ENCODE data around the gene EFCAB12. TPM values are rescaled to one million over a fixed set of nuclear protein-coding genes. Genes with fewer than 3 reads are reported as not detected.

EFCAB12 gene
- total RNA-seq, 1 donor from 2014 or later, result 0.13 TPM

GRCh38 chr3:129422897-129423296 lies 5.5 kb downstream of the EFCAB12 start:
- no peaks in the 10 kb centered on the region for H3K36me3 Mint-ChIP-seq

DNA sequence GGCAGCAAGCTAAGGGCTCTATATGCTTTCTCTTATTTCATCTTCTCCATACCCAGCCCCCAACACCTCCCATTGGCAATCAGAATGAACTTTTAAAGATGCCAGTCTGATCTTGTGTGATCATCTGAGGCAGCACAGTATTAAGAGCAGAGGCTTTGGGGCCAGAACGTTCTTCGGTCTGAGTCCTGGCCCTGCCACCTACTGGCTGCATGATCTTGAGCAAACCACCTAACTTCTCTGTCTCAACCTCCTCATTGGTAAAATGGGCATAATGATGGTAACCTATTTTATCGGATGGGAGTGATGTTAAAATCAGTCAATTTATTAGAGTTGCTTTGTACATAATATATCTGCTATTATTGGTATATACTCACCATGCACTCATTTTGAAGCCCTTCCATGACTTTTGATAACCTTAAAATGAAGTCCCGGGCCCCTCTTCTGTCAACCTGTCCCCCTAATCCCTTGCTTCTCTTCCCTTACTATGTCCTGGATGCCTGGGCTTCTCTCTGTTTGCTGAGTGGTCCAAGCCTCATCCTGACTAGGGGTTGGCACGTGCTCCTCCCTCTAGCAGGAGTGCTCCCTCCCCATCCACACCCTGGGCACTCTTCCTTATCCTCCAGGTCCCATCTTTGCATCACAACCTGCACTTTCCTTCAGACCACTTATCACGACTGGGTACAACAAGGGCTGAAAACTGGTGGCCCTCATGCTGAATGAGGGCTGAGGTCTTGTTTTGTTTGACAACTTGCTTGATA lies 6.3 kb downstream of the EFCAB12 start:
- no peak overlapping the region for H3K4me3 Mint-ChIP-seq
- H3K9me3 Mint-ChIP-seq, result no peaks in the 10 kb centered on the region
- no peak overlapping the region for H3K4me3 ChIP-seq
- H3K36me3 Mint-ChIP-seq, result no peaks in the 10 kb centered on the region
- H2AFZ ChIP-seq (replicated peaks), result no peak overlapping the region
- TF ChIP-seq CTCF (IDR thresholded peaks at IDR 0.05) (no peak), EZH2 (IDR thresholded peaks at IDR 0.05) (no peak), EZH2phosphoT487 (IDR thresholded peaks at IDR 0.05) (no peak)
- peaks cover 26% of the 10 kb centered on the region for H3K4me1 ChIP-seq
- no peak overlapping the region for H3K4me2 ChIP-seq
- no peaks in the 10 kb centered on the region for H3K36me3 ChIP-seq
- no peak for DNase-seq (ENCODE audit: low spot score)
- peaks cover 10% of the 10 kb centered on the region for H3K27me3 Mint-ChIP-seq (ENCODE audit: insufficient read depth, low read depth)
- H3K9me3 ChIP-seq (ENCODE audit: low read depth), result no peaks in the 10 kb centered on the region
- H3F3A ChIP-seq (ENCODE audit: low read depth), result peaks cover 16% of the 10 kb centered on the region
- H3K9ac ChIP-seq, result no peak overlapping the region
- H4K20me1 ChIP-seq (ENCODE audit: low read depth), result no peaks in the 10 kb centered on the region
- peaks cover 24% of the 10 kb centered on the region for H3K4me1 Mint-ChIP-seq
- peaks cover 3% of the 10 kb centered on the region for H3K27me3 ChIP-seq
- H3K27ac ChIP-seq, result no peak overlapping the region
- H3K27ac Mint-ChIP-seq, result no peak overlapping the region
- H3K79me2 ChIP-seq (ENCODE audit: low read depth), result no peaks in the 10 kb centered on the region

More at GRCh38 chr3:129422897-129423296, 5.5 kb downstream of the EFCAB12 start:
- no peak overlapping the region for H3K4me3 Mint-ChIP-seq
- H3K4me1 ChIP-seq, result peaks cover 28% of the 10 kb centered on the region
- no peak overlapping the region for H3K4me2 ChIP-seq
- H3K79me2 ChIP-seq (ENCODE audit: low read depth), result no peaks in the 10 kb centered on the region
- H3K36me3 ChIP-seq, result no peaks in the 10 kb centered on the region
- H3K9me3 Mint-ChIP-seq, result no peaks in the 10 kb centered on the region
- H3F3A ChIP-seq (ENCODE audit: low read depth), result peaks cover 21% of the 10 kb centered on the region
- no peak overlapping the region for H3K9ac ChIP-seq
- TF ChIP-seq EZH2 (IDR thresholded peaks at IDR 0.05) (no peak), CTCF (IDR thresholded peaks at IDR 0.05) (no peak), EZH2phosphoT487 (IDR thresholded peaks at IDR 0.05) (no peak)
- peaks cover 10% of the 10 kb centered on the region for H3K27me3 ChIP-seq
- no peak overlapping the region for H3K27ac Mint-ChIP-seq
- no peak overlapping the region for H3K4me3 ChIP-seq
- H4K20me1 ChIP-seq (ENCODE audit: low read depth), result no peaks in the 10 kb centered on the region
- peaks cover 15% of the 10 kb centered on the region for H3K27me3 Mint-ChIP-seq (ENCODE audit: insufficient read depth, low read depth)
- peaks cover 30% of the 10 kb centered on the region for H3K4me1 Mint-ChIP-seq
- H2AFZ ChIP-seq (replicated peaks), result no peak overlapping the region
- H3K27ac ChIP-seq, result no peak overlapping the region
- DNase-seq (ENCODE audit: low spot score), result no peak
- no peaks in the 10 kb centered on the region for H3K9me3 ChIP-seq (ENCODE audit: low read depth)

GRCh38 chr3:129421236-129421883 lies 7.1 kb downstream of the EFCAB12 start:
- no peaks in the 10 kb centered on the region for H3K9me3 ChIP-seq (ENCODE audit: low read depth)
- H3K4me1 ChIP-seq, result peaks cover 26% of the 10 kb centered on the region
- no peaks in the 10 kb centered on the region for H3K79me2 ChIP-seq (ENCODE audit: low read depth)
- Mint-ChIP-seq H3K27me3 (ENCODE audit: insufficient read depth, low read depth) (peaks cover 10% of the 10 kb centered on the region), H3K36me3 (no peaks in the 10 kb centered on the region), H3K4me1 (peaks cover 23% of the 10 kb centered on the region), H3K4me3 (peak overlapping the region; percentile 50), H3K9me3 (no peaks in the 10 kb centered on the region), H3K27ac (no peak overlapping the region)
- no peak overlapping the region for H3K4me3 ChIP-seq
- no peaks in the 10 kb centered on the region for H4K20me1 ChIP-seq (ENCODE audit: low read depth)
- no peak overlapping the region for H3K9ac ChIP-seq
- H2AFZ ChIP-seq (replicated peaks), result no peak overlapping the region
- no peak for DNase-seq (ENCODE audit: low spot score)
- no peaks in the 10 kb centered on the region for H3K36me3 ChIP-seq
- no peak overlapping the region for H3K27ac ChIP-seq
- H3K4me2 ChIP-seq, result no peak overlapping the region
- peaks cover 16% of the 10 kb centered on the region for H3F3A ChIP-seq (ENCODE audit: low read depth)
- no peaks in the 10 kb centered on the region for H3K27me3 ChIP-seq
- TF ChIP-seq EZH2phosphoT487 (IDR thresholded peaks at IDR 0.05) (no peak), CTCF (IDR thresholded peaks at IDR 0.05) (no peak), EZH2 (IDR thresholded peaks at IDR 0.05) (no peak)

All from neural progenitor cell (in vitro differentiated cells).